Esophagus squamous epithelium (tissue), 5 donors: ENCODE data around the gene PRRG1. TPM values are rescaled to one million over a fixed set of nuclear protein-coding genes. Genes with fewer than 3 reads are reported as not detected.

Experiments
- DNase-seq: peaks from one replicate; lab custom pipeline; 2025; lab: John Stamatoyannopoulos, UW
- H3K27ac ChIP-seq, 4 donors: fragments of 200-600 bp; sonication (generic); one replicate each; pipeline ENCODE4 v1.5.1; 2016 to 2019; ENCODE audit warnings: mild to moderate bottlenecking in 1 of 4
- H3K27me3 ChIP-seq, 4 donors: fragments of 200-600 bp; sonication (generic); 1 replicate in 3 of 4; 2 replicates in 1 of 4; pipeline versions ENCODE4 v1.5.1 to v1.6.0; 2017 to 2021; ENCODE audit warnings: antibody characterized with exemption in 1 of 4
- H3K36me3 ChIP-seq, 3 donors: fragments of 200-600 bp; sonication (generic); one replicate each; pipeline ENCODE4 v1.5.1; 2016 to 2019
- H3K4me1 ChIP-seq, 3 donors: fragments of 200-600 bp; sonication (generic); one replicate each; pipeline ENCODE4 v1.5.1; 2017 to 2019
- H3K4me3 ChIP-seq, 4 donors: fragments of 200-600 bp; sonication (generic); 1 replicate in 3 of 4; 2 replicates in 1 of 4; pipeline ENCODE4 v1.5.1; 2016 to 2019; ENCODE audit warnings: mild to moderate bottlenecking in 2 of 4, moderate library complexity in 1 of 4
- H3K9me3 ChIP-seq, 3 donors: fragments of 200-600 bp; sonication (generic); one replicate each; pipeline ENCODE4 v1.5.1; 2016 to 2019
- CTCF ChIP-seq, 6 experiments: fragments of 450-650 bp in 4 of 6; fragments of 200-600 bp in 2 of 6; sonication (generic) in 2 of 6; IDR thresholded peaks; one replicate each; pipeline ENCODE4 v1.5.1; 2016 to 2019; ENCODE audit warnings: antibody characterized with exemption in 6 of 6, mild to moderate bottlenecking in 4 of 6, moderate library complexity in 4 of 6
- POLR2A ChIP-seq, 4 donors: fragments of 450-650 bp; IDR thresholded peaks; one replicate each; pipeline ENCODE4 v1.6.1; 2017; ENCODE audit warnings: antibody characterized with exemption in 4 of 4, mild to moderate bottlenecking in 4 of 4, moderate library complexity in 3 of 4
- WGBS, 2 donors: methylation state at CpG; one replicate each; pipeline ENCODE4 v1.1.5; 2018; 5-methylcytosine and 5-hydroxymethylcytosine counted together
- intact Hi-C: fragments of 100-400 bp; cut with DNase I; formaldehyde crosslinking; loops from one replicate; pipeline ENCODE4 v1.15.0; 2022
- total RNA-seq, 4 donors: library from RNA; depleted of rRNA; stranded (reverse); fragments of >200 nt; gene quantifications; one replicate each; pipeline ENCODE4 v1.1.0, GENCODE V29; 2016
- donor health status: DM: yes; HTN: yes; CAD: no.

PRRG1 gene
- total RNA-seq, 4 donors from 2014 or later, result 4.4 to 11.9 (median 7.0) TPM

DNA sequence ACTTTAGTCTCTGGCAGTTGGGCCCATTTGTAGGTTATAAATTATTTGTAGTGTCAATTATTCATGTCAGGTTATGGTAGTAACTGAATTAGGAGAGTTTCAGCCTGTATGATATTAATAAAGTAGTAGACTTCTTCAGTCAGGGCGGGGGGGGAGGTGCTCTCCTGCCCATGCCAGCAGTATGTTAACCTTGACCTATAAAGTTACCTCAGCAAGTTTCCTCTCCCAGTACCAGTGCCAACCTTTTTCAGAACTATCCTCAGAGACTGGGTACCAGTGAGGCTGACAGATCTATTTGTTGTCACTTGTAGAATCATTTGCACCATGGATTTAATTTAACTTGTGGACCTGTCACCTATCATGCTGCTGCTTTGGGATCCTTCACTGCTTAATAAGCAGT, 88.0 kb downstream of the PRRG1 start:
- Histone ChIP-seq H3K4me1 (no peaks in the 10 kb centered on the region), H3K36me3 (peaks cover 0 to 4% (median 0%) of the 10 kb centered on the region in 3 donors), H3K27ac (no peak overlapping the region), H3K27me3 (no peaks in the 10 kb centered on the region), H3K4me3 (no peak overlapping the region), H3K9me3 (no peaks in the 10 kb centered on the region)
- TF ChIP-seq POLR2A (IDR thresholded peaks at IDR 0.05), result no peak
- no peak for TF ChIP-seq CTCF (IDR thresholded peaks at IDR 0.05)
- 38 to 80% methylated on average over 1 of the region's 1 CpG for WGBS, 2 donors
- DNase-seq, result no peak
- intact Hi-C loops, result no loop called here

DNA sequence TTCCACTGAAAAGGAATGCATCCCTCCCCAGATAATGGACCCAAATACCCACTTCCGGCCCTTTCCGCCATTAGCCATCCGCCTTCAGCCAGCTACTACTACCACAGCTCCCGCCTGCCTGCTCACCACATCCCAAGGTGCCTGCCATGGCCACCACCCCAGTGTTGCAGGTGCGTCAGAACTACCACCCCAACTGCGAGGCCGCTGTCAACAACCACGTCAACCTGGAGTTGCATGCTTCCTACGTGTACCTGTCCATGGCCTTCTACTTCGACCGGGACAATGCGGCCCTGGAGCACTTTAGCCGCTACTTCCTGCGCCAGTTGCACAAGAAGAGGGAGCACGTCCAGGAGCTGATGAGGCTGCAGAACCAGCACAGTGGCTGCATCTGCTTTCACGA, 92.2 kb downstream of the PRRG1 start:
- intact Hi-C loops, result no loop called here
- WGBS, 2 donors, result 90% methylated on average over 11 of the region's 16 CpGs; no CpG with 5 or more reads in 1 of the 2 donors

DNA sequence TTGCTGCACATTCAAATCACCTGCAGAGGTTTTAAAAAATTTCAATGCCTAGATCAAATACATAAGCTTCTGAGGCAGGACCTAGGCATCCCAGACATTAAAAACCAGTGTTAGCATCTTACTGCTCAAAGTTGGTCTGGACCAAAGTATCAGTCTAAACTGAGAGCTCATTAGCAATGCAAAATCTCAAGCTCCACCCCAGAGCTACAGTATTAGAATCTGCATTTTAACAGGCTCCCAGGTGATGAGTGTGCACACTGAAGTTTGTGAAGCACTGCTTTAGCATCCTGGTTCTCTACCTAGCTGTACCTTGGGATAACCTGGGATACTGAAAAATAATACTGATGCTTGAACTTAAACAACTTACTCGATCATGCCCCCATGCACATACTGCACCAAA, 96.0 kb downstream of the PRRG1 start:
- 68 to 100% methylated on average over 1 of the region's 1 CpG for WGBS, 2 donors
- intact Hi-C loops, result no loop called here
- no peaks in the 10 kb centered on the region for H3K4me1 ChIP-seq

More for the DNA sequence above, 92.2 kb downstream of the PRRG1 start:
- Histone ChIP-seq H3K36me3 (peaks cover 0 to 4% (median 0%) of the 10 kb centered on the region in 3 donors), H3K4me3 (no peak overlapping the region), H3K4me1 (no peaks in the 10 kb centered on the region), H3K9me3 (no peaks in the 10 kb centered on the region), H3K27me3 (no peaks in the 10 kb centered on the region), H3K27ac (no peak overlapping the region)
- no peak for TF ChIP-seq CTCF (IDR thresholded peaks at IDR 0.05)
- TF ChIP-seq POLR2A (IDR thresholded peaks at IDR 0.05), result no peak
- no peak for DNase-seq

DNA sequence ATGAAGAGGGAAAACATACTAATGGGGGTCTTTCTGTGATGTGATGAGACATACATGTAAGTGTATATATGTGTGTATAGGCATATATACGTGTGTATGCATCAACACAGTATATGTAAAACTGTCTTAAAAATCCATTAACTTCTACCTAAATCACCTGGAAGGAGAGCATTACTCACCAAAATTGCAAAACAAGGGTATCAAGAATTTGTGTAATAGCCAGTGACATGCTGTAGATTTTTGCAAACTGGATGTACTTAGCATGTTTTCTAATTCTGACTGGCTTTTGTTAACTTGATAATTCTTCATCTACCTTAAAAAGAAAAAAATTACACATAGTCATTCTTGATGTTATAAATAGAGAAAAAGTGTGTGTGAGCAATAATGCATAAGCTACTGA, 104.7 kb downstream of the PRRG1 start:
- DNase-seq, result no peak
- Histone ChIP-seq H3K27ac (no peak overlapping the region), H3K4me3 (no peak overlapping the region), H3K36me3 (no peaks in the 10 kb centered on the region), H3K4me1 (no peaks in the 10 kb centered on the region), H3K9me3 (no peaks in the 10 kb centered on the region), H3K27me3 (no peaks in the 10 kb centered on the region)
- no peak for TF ChIP-seq POLR2A (IDR thresholded peaks at IDR 0.05)
- no peak for TF ChIP-seq CTCF (IDR thresholded peaks at IDR 0.05)
- intact Hi-C loops, result no loop called here
- WGBS, 2 donors, result 67 to 87% methylated on average over 1 of the region's 1 CpG

More for the DNA sequence above, 96.0 kb downstream of the PRRG1 start:
- H3K36me3 ChIP-seq, result peaks cover 0 to 4% (median 0%) of the 10 kb centered on the region in 3 donors
- no peak overlapping the region for H3K4me3 ChIP-seq
- H3K9me3 ChIP-seq, result no peaks in the 10 kb centered on the region
- TF ChIP-seq POLR2A (IDR thresholded peaks at IDR 0.05) (no peak), CTCF (IDR thresholded peaks at IDR 0.05) (no peak)
- H3K27me3 ChIP-seq, result no peaks in the 10 kb centered on the region
- no peak overlapping the region for H3K27ac ChIP-seq
- DNase-seq, result no peak

DNA sequence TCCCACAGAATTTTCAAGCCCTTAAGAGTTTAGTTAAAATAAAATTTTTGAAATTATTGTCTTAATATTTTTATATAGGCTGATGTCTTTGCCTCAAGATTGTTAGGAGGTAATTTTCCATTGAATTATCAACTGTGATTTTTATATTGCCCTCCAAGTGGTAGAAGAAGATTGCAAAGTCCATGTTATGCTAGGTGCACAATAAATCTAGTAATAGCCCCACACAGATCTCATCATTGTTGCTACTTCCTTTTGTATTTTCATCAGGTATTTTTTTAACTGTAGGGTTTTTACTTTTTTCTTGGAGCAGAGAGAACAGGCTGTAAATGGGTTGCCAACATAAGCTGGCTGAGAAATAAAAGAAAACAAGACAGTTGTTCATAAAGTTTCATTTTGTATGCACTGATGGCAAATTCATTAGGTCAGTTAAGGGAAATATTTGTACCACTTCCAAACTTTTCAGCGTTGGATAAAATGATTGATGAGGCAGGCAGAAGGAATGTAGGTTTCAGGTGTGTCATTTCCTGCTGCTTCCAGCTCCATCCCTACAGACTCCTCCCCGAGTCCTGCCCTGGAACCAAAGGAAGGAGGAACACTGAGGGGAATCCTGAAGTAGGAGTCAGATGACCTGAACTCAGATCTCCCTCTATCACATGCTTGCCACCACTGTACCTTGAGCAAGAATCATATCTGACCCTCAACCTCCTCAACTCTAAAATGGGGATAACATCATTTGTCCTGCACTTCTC, 105.5 kb downstream of the PRRG1 start:
- 0 to 39% methylated on average over 1 to 2 of the region's 2 CpGs for WGBS, 2 donors
- intact Hi-C loops, result no loop called here
- H3K27ac ChIP-seq, result no peak overlapping the region
- H3K9me3 ChIP-seq, result no peaks in the 10 kb centered on the region
- no peaks in the 10 kb centered on the region for H3K4me1 ChIP-seq
- no peak overlapping the region for H3K4me3 ChIP-seq
- H3K36me3 ChIP-seq, result no peaks in the 10 kb centered on the region
- no peak for TF ChIP-seq CTCF (IDR thresholded peaks at IDR 0.05)
- TF ChIP-seq POLR2A (IDR thresholded peaks at IDR 0.05), result no peak
- no peaks in the 10 kb centered on the region for H3K27me3 ChIP-seq
- no peak for DNase-seq
